NB4 (cell line): ENCODE data around the gene ARSI.

ENCODE experiments used
- TF ChIP-seq, protein P1 (sequence below): IDR thresholded peaks from 2 replicates; pipeline ENCODE4 v1.6.1; 2011; ENCODE audit warnings: low read depth, low read length
- TF ChIP-seq, protein P2 (sequence below): IDR thresholded peaks from one replicate; pipeline ENCODE4 v1.5.1; 2012; ENCODE audit warnings: low read depth, low read length

DNA sequence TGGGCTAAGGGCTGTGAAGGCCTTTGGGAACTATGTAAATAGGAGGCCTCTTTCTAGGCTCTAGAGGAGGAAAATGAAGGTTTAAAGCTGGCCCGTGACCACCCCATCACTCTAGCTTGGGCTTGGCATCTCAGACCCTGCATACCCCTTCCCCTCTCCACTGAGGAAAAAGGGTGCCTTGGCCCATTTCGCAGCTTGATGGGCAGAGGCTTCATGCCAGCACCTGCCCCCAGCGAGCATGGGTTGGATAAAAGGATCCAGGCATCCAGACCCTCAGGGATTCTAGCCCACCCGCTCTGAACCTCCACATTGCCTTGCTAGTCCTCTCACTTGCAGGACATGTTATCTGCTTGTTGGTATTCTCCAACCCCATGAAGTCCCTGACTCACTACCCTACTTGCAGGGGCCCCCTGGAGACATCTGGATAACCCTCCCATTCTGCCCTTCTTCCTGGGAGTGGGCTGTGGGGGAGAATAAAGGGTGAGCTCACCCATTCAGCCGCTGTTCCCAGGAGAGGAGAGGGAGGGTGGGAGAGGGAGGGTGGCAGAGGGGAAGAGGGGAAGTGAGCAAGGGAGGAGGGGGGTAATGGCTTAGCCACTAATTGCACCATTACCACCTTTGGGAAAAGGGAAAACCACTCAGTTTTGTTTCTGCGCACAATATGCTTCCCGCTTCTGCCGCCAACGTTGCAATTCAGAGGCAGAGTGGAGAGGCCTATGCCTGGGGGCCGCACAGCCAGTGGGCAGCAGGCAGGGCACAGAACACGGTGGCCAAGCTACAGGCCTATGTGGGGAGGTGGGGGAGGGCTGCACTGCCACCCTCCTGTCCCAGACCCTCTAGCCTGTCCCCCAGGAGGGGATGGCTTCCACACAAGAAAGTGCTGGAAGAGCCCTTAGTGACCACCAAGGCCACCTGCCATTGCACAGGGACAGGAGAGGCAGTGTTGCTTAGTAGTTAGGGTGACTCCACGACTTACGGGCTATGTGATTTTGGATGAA is 11.0 kb downstream of the ARSI start:
- TF ChIP-seq, protein P1, sequence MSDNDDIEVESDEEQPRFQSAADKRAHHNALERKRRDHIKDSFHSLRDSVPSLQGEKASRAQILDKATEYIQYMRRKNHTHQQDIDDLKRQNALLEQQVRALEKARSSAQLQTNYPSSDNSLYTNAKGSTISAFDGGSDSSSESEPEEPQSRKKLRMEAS = no peak
- TF ChIP-seq, protein P2, sequence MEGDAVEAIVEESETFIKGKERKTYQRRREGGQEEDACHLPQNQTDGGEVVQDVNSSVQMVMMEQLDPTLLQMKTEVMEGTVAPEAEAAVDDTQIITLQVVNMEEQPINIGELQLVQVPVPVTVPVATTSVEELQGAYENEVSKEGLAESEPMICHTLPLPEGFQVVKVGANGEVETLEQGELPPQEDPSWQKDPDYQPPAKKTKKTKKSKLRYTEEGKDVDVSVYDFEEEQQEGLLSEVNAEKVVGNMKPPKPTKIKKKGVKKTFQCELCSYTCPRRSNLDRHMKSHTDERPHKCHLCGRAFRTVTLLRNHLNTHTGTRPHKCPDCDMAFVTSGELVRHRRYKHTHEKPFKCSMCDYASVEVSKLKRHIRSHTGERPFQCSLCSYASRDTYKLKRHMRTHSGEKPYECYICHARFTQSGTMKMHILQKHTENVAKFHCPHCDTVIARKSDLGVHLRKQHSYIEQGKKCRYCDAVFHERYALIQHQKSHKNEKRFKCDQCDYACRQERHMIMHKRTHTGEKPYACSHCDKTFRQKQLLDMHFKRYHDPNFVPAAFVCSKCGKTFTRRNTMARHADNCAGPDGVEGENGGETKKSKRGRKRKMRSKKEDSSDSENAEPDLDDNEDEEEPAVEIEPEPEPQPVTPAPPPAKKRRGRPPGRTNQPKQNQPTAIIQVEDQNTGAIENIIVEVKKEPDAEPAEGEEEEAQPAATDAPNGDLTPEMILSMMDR = no peak
